GM10248 (cell line): Measurements from ENCODE around the gene KRT16.

Experiments
- CTCF ChIA-PET: fragments of 300-600 bp; sonication (Branson Sonifier 250); formaldehyde crosslinking; extraction: SDS; loops from one replicate; lab custom pipeline; 2021; ENCODE audit warnings: antibody characterized with exemption; lab: Yijun Ruan, JAX
- POLR2A ChIA-PET: fragments of 350-650 bp; sonication (Branson Sonifier 250); formaldehyde crosslinking; extraction: SDS; loops from one replicate; lab custom pipeline; 2020; ENCODE audit warnings: antibody characterized with exemption; lab: Yijun Ruan, JAX
- DNase-seq: peaks from one replicate; pipeline ENCODE4 v3.0.0; 2012; ENCODE audit errors: extremely low spot score
- CTCF ChIP-seq: IDR thresholded peaks from 2 replicates; pipeline ENCODE4 v1.5.1; 2012; ENCODE audit warnings: mild to moderate bottlenecking, low read depth; ENCODE audit errors: extremely low read depth, missing control alignments, control extremely low read depth

Gene KRT16

DNA sequence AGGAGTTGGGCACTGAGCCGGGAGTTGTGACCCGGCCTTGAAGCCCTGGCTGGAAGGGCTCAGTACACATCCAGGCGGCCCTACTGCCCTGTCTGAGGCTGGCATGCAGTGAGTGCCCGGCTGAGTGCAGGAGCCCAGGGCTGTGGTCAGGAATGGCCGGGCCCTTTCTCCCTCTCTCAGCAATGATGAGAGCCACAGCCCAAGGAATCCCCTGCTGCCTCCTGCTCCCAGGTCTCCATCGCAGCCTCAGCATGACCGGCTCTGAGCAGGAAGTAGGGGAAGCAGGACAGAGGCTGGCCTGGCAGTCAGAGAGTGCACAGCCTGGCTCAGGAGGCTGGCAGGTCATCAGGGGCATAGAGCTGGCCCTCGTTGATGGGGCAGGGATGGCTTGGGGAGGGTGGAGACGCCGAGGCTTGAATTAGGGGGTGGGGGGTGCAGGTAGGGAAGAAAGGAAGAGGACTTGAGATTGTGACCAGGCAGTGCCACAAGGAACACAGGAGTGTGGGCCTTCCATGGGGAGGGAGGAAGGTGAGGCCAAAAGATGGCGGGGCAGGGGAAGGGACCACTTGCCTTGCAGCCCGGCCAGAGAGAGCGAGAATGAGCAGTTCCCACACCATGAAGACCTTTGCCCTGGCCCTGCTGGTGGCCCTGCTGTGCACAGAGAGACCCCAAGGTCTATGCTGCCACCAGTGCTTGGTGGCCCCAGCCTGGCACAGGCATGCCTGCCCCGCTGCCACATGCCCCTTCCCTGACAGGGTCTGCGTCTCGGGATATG lies 43.9 kb upstream of the KRT16 start:
- CTCF ChIA-PET = interaction anchor here (0.6 to 16.1 kb wide), 5 partner anchors 8 to 108 kb away, joined by 3 to 533 read pairs (median 3); no protein-coding TSS in a partner anchor
- POLR2A ChIA-PET = no interaction called here
- DNase-seq = no peak
- TF ChIP-seq CTCF = no peak

DNA sequence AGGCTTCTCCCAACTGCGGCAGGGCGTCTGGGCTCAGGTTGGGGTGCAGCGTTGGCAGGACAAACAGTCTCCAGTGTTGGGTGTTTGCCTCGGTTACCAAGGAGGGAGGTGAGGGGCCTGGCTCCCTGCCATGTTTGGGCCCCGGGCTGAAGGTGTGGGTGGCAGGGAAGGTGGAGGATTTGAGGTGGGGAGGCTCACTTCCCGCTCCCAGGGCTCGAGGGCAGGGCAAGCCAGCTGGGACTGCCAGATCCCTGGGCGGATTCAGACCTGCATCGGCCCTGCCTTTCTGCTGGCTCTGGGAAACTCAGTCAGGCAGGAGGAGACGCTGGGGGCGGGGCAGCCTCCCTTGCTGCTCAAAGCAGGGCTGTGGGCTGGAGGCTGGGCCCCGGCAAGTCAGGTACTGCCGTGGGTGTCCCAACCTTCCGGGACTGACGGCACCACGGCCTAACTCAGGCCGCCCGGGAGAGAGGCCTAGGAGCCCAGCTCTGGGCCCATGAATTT lies 43.1 kb upstream of the KRT16 start:
- no peak for DNase-seq
- TF ChIP-seq CTCF = no peak
- ChIA-PET CTCF (interaction anchor here (1.0 to 16.1 kb wide), 3 partner anchors 9 to 107 kb away, joined by 3 to 533 read pairs (median 4); no protein-coding TSS in a partner anchor), POLR2A (no interaction called here)

DNA sequence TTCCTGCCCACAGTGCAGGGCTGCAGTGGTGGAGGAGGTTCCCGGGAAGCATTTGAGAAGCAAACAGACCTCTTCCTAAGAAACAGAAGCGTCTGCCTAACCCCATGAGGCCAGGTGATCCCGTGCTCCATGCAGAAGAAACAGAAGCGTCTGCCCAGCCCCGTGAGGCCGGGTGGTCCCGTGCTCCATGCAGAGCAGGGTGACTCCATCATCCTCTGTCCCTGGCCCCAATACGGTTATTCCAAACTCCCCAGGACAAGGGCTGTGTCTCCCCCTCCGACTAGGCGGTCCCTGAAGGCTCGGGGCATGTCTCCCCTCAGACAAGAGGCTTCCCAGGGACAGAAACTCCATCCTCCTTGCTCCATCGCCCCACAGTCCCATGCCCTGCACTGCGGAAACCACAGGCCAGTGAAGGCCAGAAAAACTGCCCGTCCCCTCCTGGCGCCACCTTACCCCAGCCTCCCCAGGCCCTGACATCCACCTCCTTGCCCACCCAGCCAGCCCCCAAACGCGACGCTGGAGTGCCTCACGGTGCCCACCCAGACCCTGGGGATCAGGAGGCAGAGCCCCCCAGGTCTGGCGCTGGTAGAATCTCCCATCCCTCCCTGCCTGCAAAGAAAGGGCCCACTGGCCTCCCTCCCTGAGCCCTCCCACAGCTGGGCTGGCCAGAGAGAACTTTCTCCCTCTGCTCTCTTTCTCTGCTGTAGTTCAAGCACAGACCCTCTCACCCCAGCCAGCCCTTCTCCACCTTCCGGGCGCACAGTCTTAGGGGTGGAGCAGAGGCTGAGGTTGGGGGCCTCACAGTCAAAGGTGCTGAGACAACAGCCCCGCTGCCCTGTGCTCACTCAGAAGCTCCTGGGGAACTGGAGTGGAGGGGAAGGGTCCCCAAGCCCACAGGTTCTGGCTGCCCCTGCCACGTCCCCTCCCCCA lies 42.4 kb upstream of the KRT16 start:
- no peak for DNase-seq
- no peak for TF ChIP-seq CTCF
- ChIA-PET CTCF (interaction anchor here (1.2 to 16.1 kb wide), 3 partner anchors 9 to 105 kb away, joined by 3 to 533 read pairs (median 26); no protein-coding TSS in a partner anchor), POLR2A (no interaction called here)

- no peak for DNase-seq
- TF ChIP-seq CTCF = no peak
- POLR2A ChIA-PET = no interaction called here
- CTCF ChIA-PET = interaction anchor here (1.2 to 16.1 kb wide), 3 partner anchors 8 to 104 kb away, joined by 3 to 533 read pairs (median 26); no protein-coding TSS in a partner anchor
These were observed 41.5 kb upstream of the KRT16 start for GRCh38 chr17:41653892-41654677.

DNA sequence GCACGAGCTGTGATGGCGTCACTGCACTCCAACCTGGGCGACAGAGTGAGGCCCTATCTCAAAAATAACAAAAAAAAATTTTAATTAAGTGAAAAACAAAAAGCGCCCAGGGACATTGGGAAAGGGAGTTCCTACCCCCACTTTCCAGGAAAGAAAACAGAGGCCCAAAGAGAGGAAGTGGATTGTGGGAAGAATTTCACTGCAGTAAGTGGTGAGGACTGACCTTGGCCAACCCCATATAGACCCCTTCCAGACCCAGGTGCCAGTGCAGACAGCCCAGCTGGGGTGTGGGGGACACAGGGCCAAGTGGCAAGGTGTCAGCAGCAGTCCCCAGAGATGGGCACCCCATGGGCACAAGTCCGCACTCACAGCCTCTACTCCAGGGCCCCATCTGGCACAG lies 40.9 kb upstream of the KRT16 start:
- TF ChIP-seq CTCF = no peak
- ChIA-PET POLR2A (no interaction called here), CTCF (interaction anchor here (1.2 to 16.1 kb wide), 3 partner anchors 8 to 104 kb away, joined by 3 to 533 read pairs (median 26); no protein-coding TSS in a partner anchor)
- DNase-seq = no peak
